Psoas muscle (tissue), 8 donors: ENCODE results near the gene GSTCD. TPM values are rescaled to one million over a fixed set of nuclear protein-coding genes. Genes with fewer than 3 reads are reported as not detected.

Experiments used
- ATAC-seq, 4 donors: fragments of 200-7000 bp; cut with Tn5 transposase; one replicate each; pipeline ENCODE4 v1.9.1; 2020; ENCODE audit warnings: moderate library complexity in 3 of 4, mild to moderate bottlenecking in 2 of 4
- DNase-seq, 2 donors: peaks; one replicate each; pipeline ENCODE4 v3.0.0-alpha.2; 2020
- H3K27ac ChIP-seq: fragments of 200-600 bp; one replicate; pipeline ENCODE4 v1.8.0; 2022
- H3K27me3 ChIP-seq, 3 donors: fragments of 200-600 bp in 1 of 3; one replicate each; pipeline versions ENCODE4 v1.6.1 to v1.8.0; 2013 to 2022; ENCODE audit warnings: low read length in 2 of 3, mild to moderate bottlenecking in 2 of 3, moderate library complexity in 1 of 3; ENCODE audit not compliant: insufficient read depth in 3 of 3
- H3K36me3 ChIP-seq, 2 donors: fragments of 200-600 bp in 1 of 2; one replicate each; pipeline versions ENCODE4 v1.6.1 to v1.8.0; 2013 to 2022; ENCODE audit warnings: low read depth in 1 of 2, mild to moderate bottlenecking in 1 of 2, moderate library complexity in 1 of 2; ENCODE audit not compliant: insufficient read depth in 1 of 2
- H3K4me1 ChIP-seq: fragments of 200-600 bp; one replicate; pipeline ENCODE4 v1.8.0; 2022
- H3K4me3 ChIP-seq: fragments of 200-600 bp; one replicate; pipeline ENCODE4 v1.8.0; 2022; ENCODE audit warnings: mild to moderate bottlenecking
- H3K9me3 ChIP-seq: fragments of 200-600 bp; one replicate; pipeline ENCODE4 v1.8.0; 2022
- WGBS, 3 donors: extraction: QIAGEN DNeasy Blood & Tissue Kit; methylation state at CpG; one replicate each; pipeline versions ENCODE4 v1.1.6 to v1.1.7; 2013; 5-methylcytosine and 5-hydroxymethylcytosine counted together
- intact Hi-C, 2 donors: fragments of 100-400 bp; cut with DNase I; formaldehyde crosslinking; loops; one replicate each; pipeline versions ENCODE4 v1.11.0 to v1.14.2; 2022
- polyA plus RNA-seq, 3 donors: library from polyadenylated mRNA; stranded (reverse); fragments of 200-250 nt; gene quantifications; one replicate each; pipeline ENCODE4 v1.2.3, GENCODE V29; 2013
- total RNA-seq, 4 donors: library from RNA; stranded (reverse); fragmentation: NEBNext Ultra II Directional in 2 of 4; extraction: Animal tissue kit (Norgen Biotek cat#: 25700) in 2 of 4; gene quantifications; one replicate each; pipeline versions ENCODE4 v1.2.1 to v1.2.4, GENCODE V29; 2021 to 2023
- TF ChIP-seq, protein P1 (sequence below): fragments of 200-600 bp; IDR thresholded peaks from one replicate; pipeline ENCODE4 v1.8.0; 2022; ENCODE audit warnings: antibody characterized with exemption
- donor health status: healthy with polysubstance abuse.
- donor health status: DM: no; HTN: no; CAD: no; lungs with moderate emphysema.
- donor health status: Bipolar disorder and iron deficiency.
- donor health status: healthy.
- donor health status: DM: yes; HTN: yes; CAD: no.
- donor health status: DM: no; HTN: no; CAD: no.
- donor health status: DM: no; HTN: no; CAD: no.
- donor health status: DM: yes; HTN: yes; CAD: no.

The GSTCD gene
- total and polyA plus RNA-seq, 7 donors: 0.82 to 6.6 (median 3.5) TPM

DNA sequence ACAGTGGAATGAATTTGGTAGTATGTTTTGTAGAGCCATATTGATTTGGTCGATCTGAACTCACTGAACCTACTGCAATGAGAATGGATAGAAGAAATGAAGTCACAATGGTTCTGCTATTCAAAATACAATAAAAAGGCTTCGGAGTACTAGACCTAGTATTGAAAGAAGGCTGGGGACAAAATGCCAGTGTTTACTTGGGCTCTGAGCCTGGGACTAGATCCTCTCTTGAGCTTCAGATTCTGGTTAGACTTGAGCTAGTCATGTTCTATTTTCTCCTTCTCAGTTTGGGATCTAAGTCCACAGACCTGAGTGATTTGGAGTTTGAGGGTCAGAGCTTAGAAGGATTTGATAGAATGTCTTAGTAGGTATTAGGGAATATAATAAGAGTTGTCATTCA, 10.0 kb upstream of the GSTCD start:
- TF ChIP-seq, protein P1, sequence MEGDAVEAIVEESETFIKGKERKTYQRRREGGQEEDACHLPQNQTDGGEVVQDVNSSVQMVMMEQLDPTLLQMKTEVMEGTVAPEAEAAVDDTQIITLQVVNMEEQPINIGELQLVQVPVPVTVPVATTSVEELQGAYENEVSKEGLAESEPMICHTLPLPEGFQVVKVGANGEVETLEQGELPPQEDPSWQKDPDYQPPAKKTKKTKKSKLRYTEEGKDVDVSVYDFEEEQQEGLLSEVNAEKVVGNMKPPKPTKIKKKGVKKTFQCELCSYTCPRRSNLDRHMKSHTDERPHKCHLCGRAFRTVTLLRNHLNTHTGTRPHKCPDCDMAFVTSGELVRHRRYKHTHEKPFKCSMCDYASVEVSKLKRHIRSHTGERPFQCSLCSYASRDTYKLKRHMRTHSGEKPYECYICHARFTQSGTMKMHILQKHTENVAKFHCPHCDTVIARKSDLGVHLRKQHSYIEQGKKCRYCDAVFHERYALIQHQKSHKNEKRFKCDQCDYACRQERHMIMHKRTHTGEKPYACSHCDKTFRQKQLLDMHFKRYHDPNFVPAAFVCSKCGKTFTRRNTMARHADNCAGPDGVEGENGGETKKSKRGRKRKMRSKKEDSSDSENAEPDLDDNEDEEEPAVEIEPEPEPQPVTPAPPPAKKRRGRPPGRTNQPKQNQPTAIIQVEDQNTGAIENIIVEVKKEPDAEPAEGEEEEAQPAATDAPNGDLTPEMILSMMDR: no peak
- no peak overlapping the region for H3K4me3 ChIP-seq
- 93 to 97% (median 94%) methylated on average over 2 of the region's 2 CpGs for WGBS, 3 donors
- no peaks in the 10 kb centered on the region for H3K27me3 ChIP-seq
- H3K9me3 ChIP-seq: no peaks in the 10 kb centered on the region
- DNase-seq (no peak), ATAC-seq (no peak)
- intact Hi-C loops: no loop called here
- peaks cover 0 to 72% of the 10 kb centered on the region in 2 donors for H3K36me3 ChIP-seq
- no peaks in the 10 kb centered on the region for H3K4me1 ChIP-seq
- no peak overlapping the region for H3K27ac ChIP-seq

DNA sequence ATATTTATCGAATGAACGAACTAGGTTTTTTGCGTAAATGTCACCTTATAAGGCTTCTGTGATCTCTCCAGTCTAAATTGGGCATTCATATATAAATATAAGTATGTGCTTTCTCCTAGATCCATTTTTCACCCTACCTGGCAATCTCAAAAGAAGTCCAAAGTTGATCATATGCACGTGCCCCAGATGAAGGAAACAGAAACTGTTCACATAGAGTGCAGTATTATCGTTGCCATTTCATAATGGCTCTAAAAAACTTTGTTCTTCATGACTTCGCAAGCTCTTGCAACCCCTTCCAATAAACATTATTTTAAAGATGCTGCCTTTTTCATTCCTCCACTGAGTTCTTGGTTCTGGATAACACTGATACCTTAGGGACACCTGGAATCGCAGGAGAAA, 803 bp upstream of the GSTCD start:
- H3K27ac ChIP-seq: peak overlapping the region; percentile 91
- no peaks in the 10 kb centered on the region for H3K27me3 ChIP-seq
- DNase-seq (no peak), ATAC-seq (no peak)
- TF ChIP-seq, protein P1: no peak
- peak overlapping the region; percentile 95 for H3K4me3 ChIP-seq
- H3K4me1 ChIP-seq: peaks cover 14% of the 10 kb centered on the region
- no peaks in the 10 kb centered on the region for H3K9me3 ChIP-seq
- intact Hi-C loops: loop anchor here in 1 of 2 donors (1.0 to 5.0 kb wide), 4 partner anchors 83 to 565 kb away; partner anchors contain the start of gene PPA2
- peaks cover 0 to 9% of the 10 kb centered on the region in 2 donors for H3K36me3 ChIP-seq
- 18 to 19% (median 18%) methylated on average over 7 of the region's 7 CpGs for WGBS, 3 donors

DNA sequence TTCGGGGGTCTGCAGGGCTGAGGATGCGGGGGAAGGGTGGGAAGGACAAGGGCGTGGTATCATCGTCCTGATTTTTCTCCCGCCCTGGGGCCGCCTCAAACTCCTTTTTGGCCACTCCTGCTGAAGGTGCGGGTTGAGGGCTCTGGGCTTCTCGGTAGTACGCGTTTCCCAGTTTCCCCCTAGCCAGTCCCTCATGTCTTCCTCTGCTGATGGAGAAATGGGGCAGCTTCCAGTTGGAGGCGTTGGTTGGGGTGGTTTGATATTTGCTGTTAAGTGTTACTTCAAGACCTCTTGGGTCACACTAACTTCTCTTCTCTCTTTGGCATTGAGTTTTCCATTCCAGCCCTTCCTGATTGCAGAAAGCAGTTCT, 482 bp downstream of the GSTCD start:
- H3K27me3 ChIP-seq: no peaks in the 10 kb centered on the region
- ATAC-seq (peak; percentile 22 to 51 (median 42)), DNase-seq (no peak)
- WGBS, 3 donors: 0 to 1% (median 0%) methylated on average over 11 of the region's 11 CpGs
- H3K9me3 ChIP-seq: no peaks in the 10 kb centered on the region
- H3K36me3 ChIP-seq: no peaks in the 10 kb centered on the region
- H3K4me3 ChIP-seq: peak overlapping the region; percentile 95
- TF ChIP-seq, protein P1: no peak
- peak overlapping the region; percentile 91 for H3K27ac ChIP-seq
- peaks cover 21% of the 10 kb centered on the region for H3K4me1 ChIP-seq
- intact Hi-C loops: loop anchor here in 1 of 2 donors (5.0 kb wide), 3 partner anchors 192 to 567 kb away; partner anchors contain the start of gene PPA2

DNA sequence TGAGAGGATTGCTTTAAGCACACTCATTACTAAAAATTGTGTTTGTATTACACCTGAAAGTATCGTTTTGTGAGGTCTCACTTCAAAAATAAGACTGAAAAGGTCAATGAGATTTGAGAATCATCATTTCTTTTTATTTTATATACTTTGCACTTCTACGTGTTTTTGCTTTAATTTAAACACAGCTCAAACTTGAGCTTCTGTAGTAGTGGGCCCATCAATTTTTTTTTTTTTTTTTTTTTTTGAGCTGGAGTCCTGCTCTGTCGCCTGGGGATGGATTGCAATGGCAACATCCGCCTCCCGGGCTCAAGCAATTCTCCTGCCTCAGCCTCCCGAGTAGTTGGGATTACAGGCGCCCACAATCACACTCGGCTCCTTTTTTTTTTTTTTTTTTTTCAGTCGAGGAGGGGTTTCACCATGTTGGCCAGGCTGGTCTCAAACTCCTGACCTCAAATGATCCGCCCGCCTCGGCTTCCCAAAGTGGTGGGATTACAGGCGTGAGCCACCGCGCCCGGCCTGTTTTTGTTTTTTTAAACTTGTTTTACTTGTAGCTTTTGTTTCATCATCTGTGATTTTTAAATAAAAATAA, 1.5 kb downstream of the GSTCD start:
- 39 to 59% (median 56%) methylated on average over 14 to 16 of the region's 16 CpGs for WGBS, 3 donors
- Histone ChIP-seq H3K4me3 (peak overlapping the region; percentile 95), H3K9me3 (no peaks in the 10 kb centered on the region), H3K27ac (no peak overlapping the region), H3K27me3 (no peaks in the 10 kb centered on the region), H3K4me1 (peaks cover 28% of the 10 kb centered on the region), H3K36me3 (no peaks in the 10 kb centered on the region)
- ATAC-seq (no peak), DNase-seq (no peak)
- TF ChIP-seq, protein P1: no peak
- intact Hi-C loops: no loop called here

DNA sequence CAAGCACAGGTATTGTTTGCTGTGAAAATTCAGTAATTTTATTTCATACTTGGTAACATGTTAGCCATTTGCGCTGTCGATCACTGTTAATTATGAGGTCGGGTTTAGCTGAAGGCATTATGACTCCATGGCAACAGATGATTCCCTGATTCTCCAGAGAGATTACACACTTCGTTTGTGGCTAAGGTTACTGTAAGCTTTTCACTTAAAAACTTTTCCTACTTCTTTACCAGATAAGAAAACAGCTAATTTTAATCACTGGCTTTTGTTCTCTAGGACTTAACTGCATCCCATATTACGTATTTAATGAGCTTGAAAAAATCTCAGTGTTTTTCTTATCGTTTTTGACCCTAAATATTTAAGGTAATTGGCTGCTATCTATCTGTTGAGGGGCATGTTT, 2.1 kb downstream of the GSTCD start:
- DNase-seq (no peak), ATAC-seq (no peak)
- intact Hi-C loops: no loop called here
- Histone ChIP-seq H3K4me3 (no peak overlapping the region), H3K27ac (no peak overlapping the region), H3K36me3 (no peaks in the 10 kb centered on the region), H3K9me3 (no peaks in the 10 kb centered on the region), H3K4me1 (peaks cover 28% of the 10 kb centered on the region), H3K27me3 (no peaks in the 10 kb centered on the region)
- WGBS, 3 donors: 52 to 57% (median 52%) methylated on average over 6 of the region's 6 CpGs
- TF ChIP-seq, protein P1: no peak
